C4-2B (cell line): ENCODE measurements around the gene CIT.

Experiments used
- CTCF ChIP-seq: fragments of 450-650 bp; conservative IDR thresholded peaks from 2 replicates; pipeline ENCODE4 v1.5.1; 2017; ENCODE audit warnings: mild to moderate bottlenecking
- ZFX ChIP-seq: fragments of 450-650 bp; IDR thresholded peaks from 2 replicates; pipeline ENCODE4 v1.6.1; 2017

GRCh38 chr12:119689935-119690500, 187.1 kb downstream of the CIT start:
- TF ChIP-seq CTCF (no peak), ZFX (no peak)
